ENCODE results near the gene C2CD4A. TPM values are rescaled to one million over a fixed set of nuclear protein-coding genes. Genes with fewer than 3 reads are reported as not detected.

The C2CD4A gene
- total RNA-seq, 1 experiment from 2014 or later, result not detected

DNA sequence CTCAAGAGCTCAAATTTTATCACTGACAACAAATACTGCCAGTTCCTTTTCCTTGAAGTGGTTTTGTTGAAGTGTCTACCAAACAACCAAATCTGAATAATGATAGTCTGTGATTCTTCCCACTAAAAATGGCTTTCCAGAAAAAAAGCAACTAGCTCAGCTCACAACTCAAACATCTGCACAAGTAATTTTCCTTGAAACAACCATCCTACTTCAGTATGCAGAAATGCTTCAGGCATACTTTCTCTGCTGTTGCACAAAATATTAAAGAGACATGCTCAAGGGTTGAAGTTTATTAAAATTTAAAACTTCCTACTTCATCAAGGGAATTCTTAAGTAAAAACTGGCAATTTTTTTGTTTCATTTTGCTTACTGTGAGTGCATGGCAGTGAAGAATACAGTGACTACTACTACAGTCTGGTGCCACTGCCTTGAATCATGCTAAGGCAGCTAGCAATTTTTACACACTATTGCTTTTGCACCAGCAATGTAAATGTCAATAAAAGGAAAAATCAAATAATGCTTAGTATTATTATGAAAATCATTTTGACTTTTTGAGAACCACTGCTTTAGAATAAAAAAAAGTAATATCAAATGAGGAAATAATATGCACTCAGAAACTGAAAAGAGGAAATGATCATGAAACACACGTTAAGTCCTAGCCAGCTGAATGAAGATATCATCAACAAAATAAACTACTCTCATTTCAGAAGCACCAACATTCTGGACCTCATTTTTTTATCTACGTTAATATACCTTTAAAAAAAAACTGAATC lies 40.1 kb upstream of the C2CD4A start:
- H3K9me2 ChIP-seq (ENCODE audit: insufficient read depth), result no peaks in the 10 kb centered on the region
- no peaks in the 10 kb centered on the region for H3K36me3 ChIP-seq (ENCODE audit: control insufficient read depth in 1 of 2, insufficient read depth in 2 of 2, low read length in 2 of 2)
- TF ChIP-seq ZNF274 (IDR thresholded peaks at IDR 0.05; ENCODE audit: low read depth, low read length), result no peak
- TF ChIP-seq JUND (IDR thresholded peaks at IDR 0.05), result no peak
- no peak for TF ChIP-seq CBX3 (IDR thresholded peaks at IDR 0.05; ENCODE audit: low read depth)
- H3K9me3 ChIP-seq (ENCODE audit: control insufficient read depth in 1 of 2, insufficient read depth in 1 of 2, low read depth in 1 of 2, low read length in 2 of 2), result no peaks in the 10 kb centered on the region
- H3K9ac ChIP-seq (ENCODE audit: low read length), result no peak overlapping the region
- H3K79me2 ChIP-seq (ENCODE audit: insufficient read depth, low read length), result no peaks in the 10 kb centered on the region
- no peak overlapping the region for H3K4me3 ChIP-seq (replicated peaks in 1 of 2; ENCODE audit: low read depth in 1 of 2, low read length in 2 of 2)
- DNase-seq (ENCODE audit: low read depth, low spot score) (no peak), ATAC-seq (no peak)
- H3K27me3 ChIP-seq (ENCODE audit: insufficient read depth, low read length), result no peaks in the 10 kb centered on the region
- no peak overlapping the region for H3K4me2 ChIP-seq (ENCODE audit: low read length)
- POLR2A ChIA-PET, result no interaction called here
- no peak overlapping the region for H3K27ac ChIP-seq (ENCODE audit: low read depth, low read length)
- H2AFZ ChIP-seq (ENCODE audit: low read depth, low read length, poor library complexity, severe bottlenecking), result no peak overlapping the region
- H4K20me1 ChIP-seq (ENCODE audit: insufficient read depth), result no peaks in the 10 kb centered on the region
- intact Hi-C loops (cut with micrococcal nuclease), result no loop called here
- CTCF ChIA-PET, result no interaction called here
- no peaks in the 10 kb centered on the region for H3K4me1 ChIP-seq (ENCODE audit: control insufficient read depth in 1 of 2, insufficient read depth in 2 of 2, low read length in 2 of 2)
- RAD21 ChIA-PET (ENCODE audit: low non-redundant PET in 1 of 2, low total read pairs in 2 of 2, uncharacterized antibody in 2 of 2, unreplicated experiment in 2 of 2), result no interaction called here
- no TSS peak for BruUV-seq (replicated peaks)

DNA sequence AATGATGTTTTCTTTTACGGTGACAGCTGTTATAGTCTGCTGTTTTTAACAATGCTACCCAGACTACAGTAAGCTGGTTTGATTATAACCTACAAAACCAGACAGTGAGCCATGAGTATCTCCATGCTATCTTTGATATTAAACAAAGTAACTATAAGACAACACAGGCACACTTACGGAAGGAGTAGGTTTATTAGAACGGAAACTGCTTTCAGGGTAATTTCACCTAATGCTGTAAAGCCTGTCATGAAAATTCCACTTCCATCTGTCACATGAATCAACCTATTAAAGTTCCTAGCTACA lies 39.6 kb upstream of the C2CD4A start:
- POLR2A ChIA-PET, result no interaction called here
- DNase-seq (ENCODE audit: low read depth, low spot score) (no peak), ATAC-seq (no peak)
- no peaks in the 10 kb centered on the region for H3K9me2 ChIP-seq (ENCODE audit: insufficient read depth)
- RAD21 ChIA-PET (ENCODE audit: low non-redundant PET in 1 of 2, low total read pairs in 2 of 2, uncharacterized antibody in 2 of 2, unreplicated experiment in 2 of 2), result no interaction called here
- no peak overlapping the region for H3K4me2 ChIP-seq (ENCODE audit: low read length)
- H4K20me1 ChIP-seq (ENCODE audit: insufficient read depth), result no peaks in the 10 kb centered on the region
- H3K27ac ChIP-seq (ENCODE audit: low read depth, low read length), result no peak overlapping the region
- H3K4me3 ChIP-seq (replicated peaks in 1 of 2; ENCODE audit: low read depth in 1 of 2, low read length in 2 of 2), result no peak overlapping the region
- no peaks in the 10 kb centered on the region for H3K27me3 ChIP-seq (ENCODE audit: insufficient read depth, low read length)
- H3K9me3 ChIP-seq (ENCODE audit: control insufficient read depth in 1 of 2, insufficient read depth in 1 of 2, low read depth in 1 of 2, low read length in 2 of 2), result no peaks in the 10 kb centered on the region
- no peaks in the 10 kb centered on the region for H3K79me2 ChIP-seq (ENCODE audit: insufficient read depth, low read length)
- H3K9ac ChIP-seq (ENCODE audit: low read length), result no peak overlapping the region
- H2AFZ ChIP-seq (ENCODE audit: low read depth, low read length, poor library complexity, severe bottlenecking), result no peak overlapping the region
- H3K4me1 ChIP-seq (ENCODE audit: control insufficient read depth in 1 of 2, insufficient read depth in 2 of 2, low read length in 2 of 2), result no peaks in the 10 kb centered on the region
- CTCF ChIA-PET, result no interaction called here
- H3K36me3 ChIP-seq (ENCODE audit: control insufficient read depth in 1 of 2, insufficient read depth in 2 of 2, low read length in 2 of 2), result no peaks in the 10 kb centered on the region
- intact Hi-C loops (cut with micrococcal nuclease), result no loop called here
- BruUV-seq (replicated peaks), result no TSS peak
- TF ChIP-seq CEBPB (IDR thresholded peaks at IDR 0.05; ENCODE audit: low read depth), result no peak
- TF ChIP-seq SIN3A (IDR thresholded peaks at IDR 0.05; ENCODE audit: low read depth), result no peak
- no peak for TF ChIP-seq TCF7L2 (IDR thresholded peaks at IDR 0.05; ENCODE audit: borderline replicate concordance, extremely low read depth, insufficient read depth, insufficient read length)
- TF ChIP-seq, protein P1, sequence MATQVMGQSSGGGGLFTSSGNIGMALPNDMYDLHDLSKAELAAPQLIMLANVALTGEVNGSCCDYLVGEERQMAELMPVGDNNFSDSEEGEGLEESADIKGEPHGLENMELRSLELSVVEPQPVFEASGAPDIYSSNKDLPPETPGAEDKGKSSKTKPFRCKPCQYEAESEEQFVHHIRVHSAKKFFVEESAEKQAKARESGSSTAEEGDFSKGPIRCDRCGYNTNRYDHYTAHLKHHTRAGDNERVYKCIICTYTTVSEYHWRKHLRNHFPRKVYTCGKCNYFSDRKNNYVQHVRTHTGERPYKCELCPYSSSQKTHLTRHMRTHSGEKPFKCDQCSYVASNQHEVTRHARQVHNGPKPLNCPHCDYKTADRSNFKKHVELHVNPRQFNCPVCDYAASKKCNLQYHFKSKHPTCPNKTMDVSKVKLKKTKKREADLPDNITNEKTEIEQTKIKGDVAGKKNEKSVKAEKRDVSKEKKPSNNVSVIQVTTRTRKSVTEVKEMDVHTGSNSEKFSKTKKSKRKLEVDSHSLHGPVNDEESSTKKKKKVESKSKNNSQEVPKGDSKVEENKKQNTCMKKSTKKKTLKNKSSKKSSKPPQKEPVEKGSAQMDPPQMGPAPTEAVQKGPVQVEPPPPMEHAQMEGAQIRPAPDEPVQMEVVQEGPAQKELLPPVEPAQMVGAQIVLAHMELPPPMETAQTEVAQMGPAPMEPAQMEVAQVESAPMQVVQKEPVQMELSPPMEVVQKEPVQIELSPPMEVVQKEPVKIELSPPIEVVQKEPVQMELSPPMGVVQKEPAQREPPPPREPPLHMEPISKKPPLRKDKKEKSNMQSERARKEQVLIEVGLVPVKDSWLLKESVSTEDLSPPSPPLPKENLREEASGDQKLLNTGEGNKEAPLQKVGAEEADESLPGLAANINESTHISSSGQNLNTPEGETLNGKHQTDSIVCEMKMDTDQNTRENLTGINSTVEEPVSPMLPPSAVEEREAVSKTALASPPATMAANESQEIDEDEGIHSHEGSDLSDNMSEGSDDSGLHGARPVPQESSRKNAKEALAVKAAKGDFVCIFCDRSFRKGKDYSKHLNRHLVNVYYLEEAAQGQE (IDR thresholded peaks at IDR 0.05; ENCODE audit: low read depth), result no peak
- TF ChIP-seq, protein P2, sequence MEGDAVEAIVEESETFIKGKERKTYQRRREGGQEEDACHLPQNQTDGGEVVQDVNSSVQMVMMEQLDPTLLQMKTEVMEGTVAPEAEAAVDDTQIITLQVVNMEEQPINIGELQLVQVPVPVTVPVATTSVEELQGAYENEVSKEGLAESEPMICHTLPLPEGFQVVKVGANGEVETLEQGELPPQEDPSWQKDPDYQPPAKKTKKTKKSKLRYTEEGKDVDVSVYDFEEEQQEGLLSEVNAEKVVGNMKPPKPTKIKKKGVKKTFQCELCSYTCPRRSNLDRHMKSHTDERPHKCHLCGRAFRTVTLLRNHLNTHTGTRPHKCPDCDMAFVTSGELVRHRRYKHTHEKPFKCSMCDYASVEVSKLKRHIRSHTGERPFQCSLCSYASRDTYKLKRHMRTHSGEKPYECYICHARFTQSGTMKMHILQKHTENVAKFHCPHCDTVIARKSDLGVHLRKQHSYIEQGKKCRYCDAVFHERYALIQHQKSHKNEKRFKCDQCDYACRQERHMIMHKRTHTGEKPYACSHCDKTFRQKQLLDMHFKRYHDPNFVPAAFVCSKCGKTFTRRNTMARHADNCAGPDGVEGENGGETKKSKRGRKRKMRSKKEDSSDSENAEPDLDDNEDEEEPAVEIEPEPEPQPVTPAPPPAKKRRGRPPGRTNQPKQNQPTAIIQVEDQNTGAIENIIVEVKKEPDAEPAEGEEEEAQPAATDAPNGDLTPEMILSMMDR (IDR thresholded peaks at IDR 0.05 in 2 of 3, conservative IDR thresholded peaks at IDR 0.05 in 1 of 3; ENCODE audit: borderline replicate concordance in 1 of 3, insufficient read depth in 1 of 3, low read depth in 2 of 3, low read length in 2 of 3), result no peak
- TF ChIP-seq POLR2A (IDR thresholded peaks at IDR 0.05; ENCODE audit: borderline replicate concordance, extremely low read depth, insufficient read depth, insufficient read length), result no peak
- TF ChIP-seq SRF (IDR thresholded peaks at IDR 0.05; ENCODE audit: low read depth), result no peak
- TF ChIP-seq JUND (IDR thresholded peaks at IDR 0.05), result no peak
- no peak for TF ChIP-seq EZH2 (IDR thresholded peaks at IDR 0.05)
- TF ChIP-seq FOSL1 (IDR thresholded peaks at IDR 0.05; ENCODE audit: low read depth), result no peak
- TF ChIP-seq, protein P3, sequence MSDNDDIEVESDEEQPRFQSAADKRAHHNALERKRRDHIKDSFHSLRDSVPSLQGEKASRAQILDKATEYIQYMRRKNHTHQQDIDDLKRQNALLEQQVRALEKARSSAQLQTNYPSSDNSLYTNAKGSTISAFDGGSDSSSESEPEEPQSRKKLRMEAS (IDR thresholded peaks at IDR 0.05), result no peak
